ENCODE results near the gene TBC1D2B. TPM values are rescaled to one million over a fixed set of nuclear protein-coding genes. Genes with fewer than 3 reads are reported as not detected.
A peak's percentile ranks its signal among the peaks of the same experiment; 100 is the strongest.

TBC1D2B gene
- total RNA-seq, 3 donors from 2014 or later = 54.8 to 65.6 (median 57.0) TPM

DNA sequence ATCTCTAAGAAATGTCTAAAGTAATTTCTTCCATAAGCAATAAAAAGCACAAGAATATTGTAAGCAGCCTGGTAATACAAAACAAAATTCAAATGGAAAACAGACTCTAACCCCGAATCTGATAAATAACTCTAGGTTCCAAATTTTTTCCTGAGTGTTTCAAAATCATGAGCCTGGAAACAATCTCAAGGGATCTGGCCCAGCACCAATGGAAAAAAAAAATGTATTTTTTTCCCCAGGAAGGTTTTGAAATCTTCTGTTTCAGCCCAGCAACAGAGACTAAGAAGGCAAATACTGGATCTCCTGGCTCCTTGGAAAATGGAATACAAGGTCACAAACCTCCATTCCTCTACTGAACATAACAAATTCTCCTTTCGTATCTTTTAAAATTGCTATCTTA lies 13.0 kb downstream of the TBC1D2B start:
- ATAC-seq (no peak), DNase-seq (no peak)
- Histone ChIP-seq H3K4me3 (no peak overlapping the region), H3K9me3 (no peaks in the 10 kb centered on the region), H3K36me3 (ENCODE audit: low read depth) (no peaks in the 10 kb centered on the region), H3K4me1 (ENCODE audit: low read depth) (peaks cover 76% of the 10 kb centered on the region)
- intact Hi-C loops (cut with DNase I, micrococcal nuclease) = no loop called here
- TF ChIP-seq, protein P1, sequence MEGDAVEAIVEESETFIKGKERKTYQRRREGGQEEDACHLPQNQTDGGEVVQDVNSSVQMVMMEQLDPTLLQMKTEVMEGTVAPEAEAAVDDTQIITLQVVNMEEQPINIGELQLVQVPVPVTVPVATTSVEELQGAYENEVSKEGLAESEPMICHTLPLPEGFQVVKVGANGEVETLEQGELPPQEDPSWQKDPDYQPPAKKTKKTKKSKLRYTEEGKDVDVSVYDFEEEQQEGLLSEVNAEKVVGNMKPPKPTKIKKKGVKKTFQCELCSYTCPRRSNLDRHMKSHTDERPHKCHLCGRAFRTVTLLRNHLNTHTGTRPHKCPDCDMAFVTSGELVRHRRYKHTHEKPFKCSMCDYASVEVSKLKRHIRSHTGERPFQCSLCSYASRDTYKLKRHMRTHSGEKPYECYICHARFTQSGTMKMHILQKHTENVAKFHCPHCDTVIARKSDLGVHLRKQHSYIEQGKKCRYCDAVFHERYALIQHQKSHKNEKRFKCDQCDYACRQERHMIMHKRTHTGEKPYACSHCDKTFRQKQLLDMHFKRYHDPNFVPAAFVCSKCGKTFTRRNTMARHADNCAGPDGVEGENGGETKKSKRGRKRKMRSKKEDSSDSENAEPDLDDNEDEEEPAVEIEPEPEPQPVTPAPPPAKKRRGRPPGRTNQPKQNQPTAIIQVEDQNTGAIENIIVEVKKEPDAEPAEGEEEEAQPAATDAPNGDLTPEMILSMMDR (IDR thresholded peaks at IDR 0.05) = no peak

GRCh38 chr15:78063970-78064385 lies 13.5 kb downstream of the TBC1D2B start:
- Histone ChIP-seq H3K9me3 (no peaks in the 10 kb centered on the region), H3K4me1 (ENCODE audit: low read depth) (peaks cover 76% of the 10 kb centered on the region), H3K36me3 (ENCODE audit: low read depth) (no peaks in the 10 kb centered on the region), H3K4me3 (no peak overlapping the region)
- ATAC-seq (no peak), DNase-seq (no peak)
- intact Hi-C loops (cut with DNase I, micrococcal nuclease) = no loop called here
- TF ChIP-seq, protein P1 (IDR thresholded peaks at IDR 0.05) = no peak

DNA sequence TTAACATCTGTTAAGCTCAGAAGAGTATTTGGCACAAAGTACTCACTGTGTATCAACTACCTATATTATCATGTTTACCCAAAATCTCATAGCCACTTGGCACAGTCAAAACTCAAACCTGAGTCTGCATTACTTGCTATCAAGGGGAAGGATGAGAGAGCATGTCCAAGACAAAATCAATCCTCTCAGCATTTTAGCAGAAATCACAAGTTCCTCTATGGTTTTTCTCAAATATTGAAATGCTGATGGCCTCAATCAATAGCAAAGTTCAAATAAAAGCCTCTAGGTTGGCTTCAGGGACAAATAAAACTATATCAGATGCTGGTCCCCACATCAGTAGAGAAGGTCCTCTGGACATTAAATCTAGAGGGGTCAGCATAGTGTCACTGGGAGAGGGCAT lies 14.3 kb downstream of the TBC1D2B start:
- DNase-seq = no peak
- Histone ChIP-seq H3K36me3 (ENCODE audit: low read depth) (no peaks in the 10 kb centered on the region), H3K4me1 (ENCODE audit: low read depth) (peaks cover 76% of the 10 kb centered on the region), H3K9me3 (no peaks in the 10 kb centered on the region), H3K4me3 (no peak overlapping the region)
- no peak for ATAC-seq
- intact Hi-C loops (cut with DNase I, micrococcal nuclease) = no loop called here
- TF ChIP-seq, protein P1 (IDR thresholded peaks at IDR 0.05) = no peak

DNA sequence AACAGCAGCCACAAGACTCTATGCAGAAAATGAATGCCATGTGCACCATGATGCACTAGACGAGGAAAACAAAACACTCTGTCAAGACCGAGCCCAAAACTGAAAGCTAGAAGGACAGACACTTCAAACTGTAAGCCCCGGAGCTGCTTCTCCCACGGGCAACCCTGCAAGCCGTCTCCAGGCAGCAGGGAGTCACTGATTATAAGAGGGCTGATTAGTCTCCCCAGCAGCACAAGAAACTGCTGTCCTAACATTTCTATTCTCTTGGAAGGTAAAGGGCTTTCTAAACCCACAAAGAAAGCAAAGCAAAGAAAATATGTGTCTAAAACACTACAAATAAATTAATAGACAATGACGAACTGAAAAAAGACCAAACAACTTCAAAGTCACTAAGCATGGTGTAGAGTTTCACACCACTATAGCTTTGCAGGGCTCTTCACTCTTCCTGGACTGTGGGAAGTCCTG lies 15.5 kb downstream of the TBC1D2B start:
- intact Hi-C loops (cut with DNase I, micrococcal nuclease) = no loop called here
- TF ChIP-seq, protein P1 (IDR thresholded peaks at IDR 0.05) = no peak
- no peaks in the 10 kb centered on the region for H3K36me3 ChIP-seq (ENCODE audit: low read depth)
- DNase-seq (no peak), ATAC-seq (peak; percentile 39)
- H3K9me3 ChIP-seq = no peaks in the 10 kb centered on the region
- peaks cover 76% of the 10 kb centered on the region for H3K4me1 ChIP-seq (ENCODE audit: low read depth)
- H3K4me3 ChIP-seq = no peak overlapping the region

DNA sequence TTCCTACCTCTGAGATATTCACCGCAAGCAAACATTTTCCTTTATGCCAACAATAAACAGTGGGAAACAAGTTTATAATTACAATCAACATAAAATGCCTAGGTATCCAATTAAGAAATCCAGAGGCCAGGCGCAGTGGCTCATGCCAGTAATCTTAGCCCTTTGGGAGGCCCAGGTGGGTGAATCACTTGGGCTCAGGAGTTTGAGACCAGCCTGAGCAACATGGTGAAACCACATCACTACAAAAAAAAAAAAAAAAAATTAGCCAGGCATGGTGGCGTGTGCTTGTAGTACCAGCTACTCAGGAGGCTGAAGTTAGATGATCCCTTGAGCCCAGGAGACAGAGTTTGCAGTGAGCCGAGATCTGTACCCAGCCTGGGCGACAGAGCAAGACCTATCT lies 17.3 kb downstream of the TBC1D2B start:
- DNase-seq = no peak
- TF ChIP-seq, protein P1 (IDR thresholded peaks at IDR 0.05) = no peak
- Histone ChIP-seq H3K36me3 (ENCODE audit: low read depth) (no peaks in the 10 kb centered on the region), H3K4me1 (ENCODE audit: low read depth) (peaks cover 78% of the 10 kb centered on the region), H3K4me3 (no peak overlapping the region), H3K9me3 (no peaks in the 10 kb centered on the region)
- no peak for ATAC-seq
- intact Hi-C loops (cut with DNase I, micrococcal nuclease) = no loop called here

Measured in mucosa of descending colon (tissue), 3 donors.